Ovary (tissue), 9 donors: ENCODE data around the gene MMP27. TPM values are rescaled to one million over a fixed set of nuclear protein-coding genes. Genes with fewer than 3 reads are reported as not detected.

Source experiments
- DNase-seq, 5 donors: peaks; one replicate each; pipeline ENCODE4 v3.0.0-alpha.2; 2019 to 2020
- H3K27ac ChIP-seq, 2 donors: fragments of 200-600 bp; one replicate each; pipeline versions ENCODE4 v1.5.1 to v1.8.0; 2019 to 2022
- H3K27me3 ChIP-seq: fragments of 200-600 bp; one replicate; pipeline ENCODE4 v1.8.0; 2022
- H3K36me3 ChIP-seq: fragments of 200-600 bp; sonication (generic); one replicate; pipeline ENCODE4 v1.5.1; 2019
- H3K4me1 ChIP-seq: one replicate; pipeline ENCODE4 v1.8.1; 2013; ENCODE audit warnings: mild to moderate bottlenecking, moderate library complexity; ENCODE audit not compliant: insufficient read depth
- H3K4me3 ChIP-seq: fragments of 200-600 bp; sonication (generic); one replicate; pipeline ENCODE4 v1.5.1; 2017
- H3K9me3 ChIP-seq, 2 donors: fragments of 200-600 bp in 1 of 2; sonication (generic) in 1 of 2; one replicate each; pipeline versions ENCODE4 v1.5.1 to v1.8.1; 2013 to 2019; ENCODE audit warnings: mild to moderate bottlenecking in 1 of 2, moderate library complexity in 1 of 2
- EP300 ChIP-seq: sonication (generic); formaldehyde crosslinking; IDR thresholded peaks from one replicate; pipeline ENCODE4 v1.6.1; 2017; ENCODE audit warnings: antibody characterized with exemption
- POLR2A ChIP-seq: fragments of 450-650 bp; IDR thresholded peaks from one replicate; pipeline ENCODE4 v1.6.1; 2017; ENCODE audit warnings: antibody characterized with exemption, mild to moderate bottlenecking, moderate library complexity
- WGBS, 3 donors: extraction: QIAGEN DNeasy Blood & Tissue Kit in 1 of 3; methylation state at CpG; one replicate each; pipeline versions ENCODE4 v1.1.5 to v1.1.7; 2013 to 2017; 5-methylcytosine and 5-hydroxymethylcytosine counted together
- intact Hi-C, 4 donors: fragments of 100-400 bp; cut with DNase I; formaldehyde crosslinking; loops; one replicate each; pipeline versions ENCODE4 v1.11.0 to v1.15.1; 2022 to 2023
- polyA plus RNA-seq, 2 donors: library from polyadenylated mRNA; stranded (reverse); fragments of 200-250 nt in 1 of 2; fragments of 350-450 nt in 1 of 2; fragmentation: Illumina TruSeq in 1 of 2; extraction: RNeasy Lipid Tissue Mini Kit (QIAGEN cat#74804) in 1 of 2; gene quantifications; one replicate each; pipeline ENCODE4 v1.2.3, GENCODE V29; 2013 to 2014
- total RNA-seq, 7 donors: library from RNA; depleted of rRNA in 2 of 7; stranded (reverse); fragments of >200 nt in 2 of 7; fragmentation: NEBNext Ultra II Directional in 3 of 7; extraction: Animal tissue kit (Norgen Biotek cat#: 25700) in 3 of 7; gene quantifications; one replicate each; pipeline versions ENCODE4 v1.1.0 to v1.2.4, GENCODE V29; 2016 to 2023
- TF ChIP-seq, protein P1 (sequence below), 3 donors: fragments of 450-650 bp in 2 of 3; fragments of 200-600 bp in 1 of 3; IDR thresholded peaks; one replicate each; pipeline versions ENCODE4 v1.5.1 to v1.8.0; 2016 to 2022; ENCODE audit warnings: antibody characterized with exemption in 3 of 3, mild to moderate bottlenecking in 1 of 3
- donor health status: DM: no; HTN: no; CAD: no; lungs with moderate emphysema.
- donor health status: DM: no; HTN: no; CAD: no.
- donor health status: Bipolar disorder and iron deficiency.
- donor health status: DM: yes; HTN: yes; CAD: no.
- donor health status: DM: no; HTN: no; CAD: no.
- donor health status: DM: yes; HTN: yes; CAD: no.

Gene MMP27
- total and polyA plus RNA-seq, 9 donors, result 0.12 TPM; not detected in 8

GRCh38 chr11:102716527-102716926 is 11.0 kb upstream of the MMP27 start:
- no peak for DNase-seq
- Histone ChIP-seq H3K27me3 (no peaks in the 10 kb centered on the region), H3K36me3 (no peaks in the 10 kb centered on the region), H3K4me3 (no peak overlapping the region), H3K4me1 (no peaks in the 10 kb centered on the region), H3K27ac (no peak overlapping the region), H3K9me3 (no peaks in the 10 kb centered on the region)
- intact Hi-C loops, result no loop called here
- no peak for TF ChIP-seq POLR2A
- TF ChIP-seq EP300, result no peak
- TF ChIP-seq, protein P1, sequence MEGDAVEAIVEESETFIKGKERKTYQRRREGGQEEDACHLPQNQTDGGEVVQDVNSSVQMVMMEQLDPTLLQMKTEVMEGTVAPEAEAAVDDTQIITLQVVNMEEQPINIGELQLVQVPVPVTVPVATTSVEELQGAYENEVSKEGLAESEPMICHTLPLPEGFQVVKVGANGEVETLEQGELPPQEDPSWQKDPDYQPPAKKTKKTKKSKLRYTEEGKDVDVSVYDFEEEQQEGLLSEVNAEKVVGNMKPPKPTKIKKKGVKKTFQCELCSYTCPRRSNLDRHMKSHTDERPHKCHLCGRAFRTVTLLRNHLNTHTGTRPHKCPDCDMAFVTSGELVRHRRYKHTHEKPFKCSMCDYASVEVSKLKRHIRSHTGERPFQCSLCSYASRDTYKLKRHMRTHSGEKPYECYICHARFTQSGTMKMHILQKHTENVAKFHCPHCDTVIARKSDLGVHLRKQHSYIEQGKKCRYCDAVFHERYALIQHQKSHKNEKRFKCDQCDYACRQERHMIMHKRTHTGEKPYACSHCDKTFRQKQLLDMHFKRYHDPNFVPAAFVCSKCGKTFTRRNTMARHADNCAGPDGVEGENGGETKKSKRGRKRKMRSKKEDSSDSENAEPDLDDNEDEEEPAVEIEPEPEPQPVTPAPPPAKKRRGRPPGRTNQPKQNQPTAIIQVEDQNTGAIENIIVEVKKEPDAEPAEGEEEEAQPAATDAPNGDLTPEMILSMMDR (IDR thresholded peaks at IDR 0.05), result no peak
- WGBS, 3 donors, result 91 to 92% (median 92%) methylated on average over 1 of the region's 1 CpG

DNA sequence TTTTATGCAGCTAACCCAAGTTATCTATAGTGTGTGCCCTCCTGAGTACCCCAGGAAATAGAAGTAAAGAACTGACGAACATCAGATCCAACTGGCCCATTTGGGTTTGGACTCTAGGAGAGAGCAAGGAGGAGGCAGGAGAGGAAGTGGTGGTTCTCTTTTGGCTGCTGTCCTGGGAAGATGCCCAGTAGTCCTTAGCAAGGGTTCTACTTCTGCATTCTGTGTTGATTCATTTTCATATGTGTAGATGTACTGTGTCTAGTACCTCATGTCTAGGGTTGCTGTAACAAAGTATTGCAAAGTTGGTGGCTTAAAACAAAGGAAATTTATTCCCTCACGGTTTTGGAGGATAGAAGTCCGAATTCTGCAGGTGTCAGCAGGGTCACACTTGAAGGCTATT is 6.6 kb upstream of the MMP27 start:
- no peaks in the 10 kb centered on the region for H3K36me3 ChIP-seq
- 65 to 83% (median 73%) methylated on average over 3 of the region's 3 CpGs for WGBS, 3 donors
- intact Hi-C loops, result no loop called here
- no peaks in the 10 kb centered on the region for H3K4me1 ChIP-seq
- H3K4me3 ChIP-seq, result no peak overlapping the region
- H3K27me3 ChIP-seq, result no peaks in the 10 kb centered on the region
- TF ChIP-seq, protein P1 (IDR thresholded peaks at IDR 0.05), result no peak
- no peak overlapping the region for H3K27ac ChIP-seq
- H3K9me3 ChIP-seq, result no peaks in the 10 kb centered on the region
- no peak for DNase-seq

- no peak overlapping the region for H3K4me3 ChIP-seq
- H3K27ac ChIP-seq, result no peak overlapping the region
- 89 to 92% (median 91%) methylated on average over 2 of the region's 2 CpGs for WGBS, 3 donors
- no peak for DNase-seq
- H3K36me3 ChIP-seq, result no peaks in the 10 kb centered on the region
- no peaks in the 10 kb centered on the region for H3K4me1 ChIP-seq
- H3K9me3 ChIP-seq, result no peaks in the 10 kb centered on the region
- TF ChIP-seq POLR2A, result no peak
- no peak for TF ChIP-seq EP300
- TF ChIP-seq, protein P1 (IDR thresholded peaks at IDR 0.05), result no peak
- no peaks in the 10 kb centered on the region for H3K27me3 ChIP-seq
- intact Hi-C loops, result no loop called here
These were observed 3.8 kb upstream of the MMP27 start for GRCh38 chr11:102709201-102709945.

DNA sequence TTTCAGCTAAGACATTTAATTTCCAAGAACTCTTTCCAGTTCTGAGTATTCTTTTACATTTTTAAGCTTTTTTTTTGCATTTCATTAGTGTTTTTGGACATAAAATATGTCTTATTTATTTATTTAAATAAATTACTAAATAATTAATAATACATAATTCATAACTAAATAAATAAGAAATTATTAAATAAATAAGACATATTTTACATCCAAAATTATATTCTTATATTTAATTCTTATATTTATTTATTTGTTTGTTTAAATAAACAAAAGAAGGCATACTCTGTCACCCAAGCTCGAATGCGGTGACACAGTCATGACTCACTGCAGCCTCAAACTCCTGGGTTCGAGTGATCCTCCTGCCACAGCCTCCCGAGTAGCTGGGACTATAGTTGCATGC is 3.1 kb upstream of the MMP27 start:
- TF ChIP-seq, protein P1 (IDR thresholded peaks at IDR 0.05), result no peak
- TF ChIP-seq EP300 (no peak), POLR2A (no peak)
- H3K4me1 ChIP-seq, result no peaks in the 10 kb centered on the region
- WGBS, 3 donors, result 71 to 87% (median 85%) methylated on average over 4 of the region's 4 CpGs
- intact Hi-C loops, result no loop called here
- no peak for DNase-seq
- no peak overlapping the region for H3K27ac ChIP-seq
- no peaks in the 10 kb centered on the region for H3K27me3 ChIP-seq
- H3K36me3 ChIP-seq, result no peaks in the 10 kb centered on the region
- no peak overlapping the region for H3K4me3 ChIP-seq
- no peaks in the 10 kb centered on the region for H3K9me3 ChIP-seq
